HCT116 (cell line): Measurements from ENCODE around the gene IRF2BP2. TPM values are rescaled to one million over a fixed set of nuclear protein-coding genes. Genes with fewer than 3 reads are reported as not detected.

ENCODE experiments used
- ATAC-seq: fragments of 200-7000 bp; cut with Tn5 transposase; 2 replicates; pipeline ENCODE4 v1.9.1; 2020; ENCODE audit warnings: mild to moderate bottlenecking, moderate library complexity
- BruUV-seq: library from RNA; stranded (reverse); fragments of 400-500 nt; replicated peaks from 2 replicates; lab custom pipeline; 2021; lab: Mats Ljungman, UMichigan
- CTCF ChIA-PET: fragments of 300-600 bp; sonication (Branson Sonifier 250); formaldehyde crosslinking; loops from one replicate; lab custom pipeline; 2021; ENCODE audit warnings: antibody characterized with exemption; lab: Charles Lee
- POLR2A ChIA-PET: fragments of 300-600, 350-600 bp; sonication (Branson Sonifier 250); formaldehyde crosslinking; loops from one replicate; lab custom pipeline; 2021; ENCODE audit warnings: antibody characterized with exemption; lab: Charles Lee
- RAD21 ChIA-PET, 2 experiments: fragments of 300-600 bp; sonication (Branson Sonifier 250); formaldehyde crosslinking; loops; one replicate each; lab custom pipeline; 2023; ENCODE audit warnings: low total read pairs in 2 of 2; ENCODE audit not compliant: uncharacterized antibody in 2 of 2, unreplicated experiment in 2 of 2, low non-redundant PET in 1 of 2; lab: Charles Lee
- DNase-seq: peaks from one replicate; pipeline ENCODE4 v3.0.0-alpha.2; 2010; ENCODE audit warnings: low read depth, low spot score
- H2AFZ ChIP-seq: fragments of 200-600 bp; shearing (Covaris generic), sonication (generic); 2 replicates; pipeline ENCODE4 v1.6.1; 2017; ENCODE audit warnings: low read depth, mixed run types, mixed read lengths, antibody characterized with exemption, low read length; ENCODE audit not compliant: poor library complexity, severe bottlenecking
- H3K27ac ChIP-seq: 2 replicates; pipeline ENCODE4 v1.5.1; 2012; ENCODE audit warnings: low read depth, low read length
- H3K27me3 ChIP-seq: fragments of 200-600 bp; sonication (generic); 2 replicates; pipeline ENCODE4 v1.6.1; 2016; ENCODE audit warnings: mixed run types, low read length, mixed read lengths; ENCODE audit not compliant: insufficient read depth
- H3K36me3 ChIP-seq, 2 experiments: fragments of 200-500 bp in 1 of 2; fragments of 200-600 bp in 1 of 2; sonication (Bioruptor generic) in 1 of 2; sonication (generic) in 1 of 2; 2 replicates each; pipeline versions ENCODE4 v1.5.1 to v1.6.1; 2014 to 2016; ENCODE audit warnings: low read length in 2 of 2, inconsistent platforms in 1 of 2, mixed read lengths in 1 of 2, mixed run types in 1 of 2; ENCODE audit not compliant: insufficient read depth in 2 of 2, control insufficient read depth in 1 of 2
- H3K4me1 ChIP-seq, 2 experiments: fragments of 200-600 bp in 1 of 2; sonication (generic) in 1 of 2; 2 replicates each; pipeline versions ENCODE4 v1.5.1 to v1.6.1; 2012 to 2017; ENCODE audit warnings: low read length in 2 of 2, inconsistent platforms in 1 of 2, mild to moderate bottlenecking in 1 of 2, mixed read lengths in 1 of 2, mixed run types in 1 of 2, moderate library complexity in 1 of 2; ENCODE audit not compliant: insufficient read depth in 2 of 2, control insufficient read depth in 1 of 2
- H3K4me2 ChIP-seq: fragments of 200-600 bp; sonication (generic); 2 replicates; pipeline ENCODE4 v1.6.1; 2017; ENCODE audit warnings: mixed run types, low read length, mixed read lengths
- H3K4me3 ChIP-seq, 2 experiments: fragments of 200-600 bp in 1 of 2; sonication (generic) in 1 of 2; replicated peaks in 1 of 2; 2 replicates each; pipeline ENCODE4 v1.5.1; 2011 to 2016; ENCODE audit warnings: low read length in 2 of 2, control low read depth in 1 of 2, low read depth in 1 of 2, mild to moderate bottlenecking in 1 of 2, mixed read lengths in 1 of 2, mixed run types in 1 of 2
- H3K79me2 ChIP-seq: fragments of 200-600 bp; sonication (generic); 2 replicates; pipeline ENCODE4 v1.6.1; 2017; ENCODE audit warnings: mild to moderate bottlenecking, mixed run types, low read length, moderate library complexity, mixed read lengths; ENCODE audit not compliant: insufficient read depth
- H3K9ac ChIP-seq: fragments of 200-600 bp; sonication (generic); 2 replicates; pipeline ENCODE4 v1.6.1; 2016; ENCODE audit warnings: low read length, mixed read lengths
- H3K9me2 ChIP-seq: fragments of 200-600 bp; sonication (generic), shearing (Covaris generic); 2 replicates; pipeline ENCODE4 v1.6.1; 2017; ENCODE audit warnings: mixed run types, mild to moderate bottlenecking, moderate library complexity; ENCODE audit not compliant: insufficient read depth
- H3K9me3 ChIP-seq, 2 experiments: fragments of 200-500 bp in 1 of 2; fragments of 200-600 bp in 1 of 2; sonication (Bioruptor generic) in 1 of 2; sonication (generic) in 1 of 2; 2 replicates each; pipeline ENCODE4 v1.6.1; 2014 to 2017; ENCODE audit warnings: low read length in 2 of 2, mixed read lengths in 2 of 2, inconsistent platforms in 1 of 2, low read depth in 1 of 2, mild to moderate bottlenecking in 1 of 2, mixed run types in 1 of 2, moderate library complexity in 1 of 2; ENCODE audit not compliant: control insufficient read depth in 1 of 2, insufficient read depth in 1 of 2
- H4K20me1 ChIP-seq: fragments of 200-600 bp; sonication (generic), shearing (Covaris generic); 2 replicates; pipeline ENCODE4 v1.6.1; 2017; ENCODE audit warnings: mixed run types, mild to moderate bottlenecking, moderate library complexity; ENCODE audit not compliant: insufficient read depth
- CBX3 ChIP-seq: IDR thresholded peaks from 2 replicates; pipeline ENCODE4 v1.6.1; 2012; ENCODE audit warnings: low read depth
- ELF1 ChIP-seq: IDR thresholded peaks from 2 replicates; pipeline ENCODE4 v1.6.1; 2012; ENCODE audit warnings: low read depth, borderline replicate concordance
- EZH2phosphoT487 ChIP-seq: fragments of 200-600 bp; IDR thresholded peaks from 2 replicates; pipeline ENCODE4 v1.6.1; 2018; ENCODE audit warnings: antibody characterized with exemption, borderline replicate concordance
- JUND ChIP-seq: IDR thresholded peaks from 2 replicates; pipeline ENCODE4 v1.6.1; 2012
- POLR2AphosphoS5 ChIP-seq: IDR thresholded peaks from 2 replicates; pipeline ENCODE4 v1.6.1; 2011; ENCODE audit warnings: mild to moderate bottlenecking, low read depth, low read length, moderate library complexity
- SP1 ChIP-seq: IDR thresholded peaks from 2 replicates; pipeline ENCODE4 v1.6.1; 2012; ENCODE audit warnings: low read depth
- YY1 ChIP-seq: IDR thresholded peaks from 2 replicates; pipeline ENCODE4 v1.6.1; 2011; ENCODE audit warnings: low read length, low read depth, moderate library complexity, mild to moderate bottlenecking; ENCODE audit not compliant: insufficient replicate concordance; ENCODE audit errors: extremely low read depth
- intact Hi-C: fragments of 100-400 bp; cut with micrococcal nuclease; formaldehyde crosslinking; loops from 2 replicates; pipeline ENCODE4 v1.10.0; 2022
- total RNA-seq: library from RNA; stranded (reverse); gene quantifications from one replicate; pipeline ENCODE4 v1.2.1, GENCODE V29; 2021; ENCODE audit not compliant: unreplicated experiment
- TF ChIP-seq, protein P1 (sequence below): IDR thresholded peaks from 2 replicates; pipeline ENCODE4 v1.6.1; 2012; ENCODE audit warnings: low read depth
- TF ChIP-seq, protein P2 (sequence below): IDR thresholded peaks from 2 replicates; pipeline ENCODE4 v1.6.1; 2012

IRF2BP2 gene
- total RNA-seq, 1 experiment from 2014 or later: 61.3 TPM

DNA sequence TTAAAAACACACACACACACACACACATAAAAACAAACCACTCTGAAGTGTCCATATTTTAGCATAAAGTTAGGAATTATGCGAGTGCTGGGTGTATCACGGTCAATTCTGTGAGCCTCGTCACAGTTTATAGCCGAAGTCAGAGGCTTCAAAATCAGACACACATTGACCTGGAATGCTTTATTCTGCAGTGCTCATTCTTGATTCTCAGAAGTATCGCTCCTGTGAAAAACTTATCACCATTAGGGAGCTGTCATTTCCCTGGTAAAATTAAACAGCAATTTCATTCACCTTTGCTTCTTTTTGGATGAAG, 8.7 kb upstream of the IRF2BP2 start:
- Histone ChIP-seq H4K20me1 (no peaks in the 10 kb centered on the region), H3K4me1 (peaks cover 13 to 21% of the 10 kb centered on the region in 2 experiments), H3K9me3 (no peaks in the 10 kb centered on the region), H3K9ac (no peak overlapping the region), H3K27me3 (no peaks in the 10 kb centered on the region), H3K9me2 (no peaks in the 10 kb centered on the region), H3K4me2 (peak overlapping the region; percentile 5; the same call in 1 of the 2 replicates), H3K79me2 (no peaks in the 10 kb centered on the region), H3K36me3 (no peaks in the 10 kb centered on the region), H3K4me3 (no peak overlapping the region)
- CTCF ChIA-PET: no interaction called here
- POLR2A ChIA-PET: no interaction called here
- intact Hi-C loops: no loop called here
- no TSS peak for BruUV-seq
- 0 out of 2 replicates have a peak, but pooled peaks have one; percentile 14 for ATAC-seq
- no peak for TF ChIP-seq EZH2phosphoT487
- no peak for TF ChIP-seq CBX3
- no peak for TF ChIP-seq ELF1
- TF ChIP-seq, protein P1, sequence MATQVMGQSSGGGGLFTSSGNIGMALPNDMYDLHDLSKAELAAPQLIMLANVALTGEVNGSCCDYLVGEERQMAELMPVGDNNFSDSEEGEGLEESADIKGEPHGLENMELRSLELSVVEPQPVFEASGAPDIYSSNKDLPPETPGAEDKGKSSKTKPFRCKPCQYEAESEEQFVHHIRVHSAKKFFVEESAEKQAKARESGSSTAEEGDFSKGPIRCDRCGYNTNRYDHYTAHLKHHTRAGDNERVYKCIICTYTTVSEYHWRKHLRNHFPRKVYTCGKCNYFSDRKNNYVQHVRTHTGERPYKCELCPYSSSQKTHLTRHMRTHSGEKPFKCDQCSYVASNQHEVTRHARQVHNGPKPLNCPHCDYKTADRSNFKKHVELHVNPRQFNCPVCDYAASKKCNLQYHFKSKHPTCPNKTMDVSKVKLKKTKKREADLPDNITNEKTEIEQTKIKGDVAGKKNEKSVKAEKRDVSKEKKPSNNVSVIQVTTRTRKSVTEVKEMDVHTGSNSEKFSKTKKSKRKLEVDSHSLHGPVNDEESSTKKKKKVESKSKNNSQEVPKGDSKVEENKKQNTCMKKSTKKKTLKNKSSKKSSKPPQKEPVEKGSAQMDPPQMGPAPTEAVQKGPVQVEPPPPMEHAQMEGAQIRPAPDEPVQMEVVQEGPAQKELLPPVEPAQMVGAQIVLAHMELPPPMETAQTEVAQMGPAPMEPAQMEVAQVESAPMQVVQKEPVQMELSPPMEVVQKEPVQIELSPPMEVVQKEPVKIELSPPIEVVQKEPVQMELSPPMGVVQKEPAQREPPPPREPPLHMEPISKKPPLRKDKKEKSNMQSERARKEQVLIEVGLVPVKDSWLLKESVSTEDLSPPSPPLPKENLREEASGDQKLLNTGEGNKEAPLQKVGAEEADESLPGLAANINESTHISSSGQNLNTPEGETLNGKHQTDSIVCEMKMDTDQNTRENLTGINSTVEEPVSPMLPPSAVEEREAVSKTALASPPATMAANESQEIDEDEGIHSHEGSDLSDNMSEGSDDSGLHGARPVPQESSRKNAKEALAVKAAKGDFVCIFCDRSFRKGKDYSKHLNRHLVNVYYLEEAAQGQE: no peak
- TF ChIP-seq POLR2AphosphoS5: no peak
- no peak for TF ChIP-seq SP1
- no peak for TF ChIP-seq JUND
- TF ChIP-seq, protein P2, sequence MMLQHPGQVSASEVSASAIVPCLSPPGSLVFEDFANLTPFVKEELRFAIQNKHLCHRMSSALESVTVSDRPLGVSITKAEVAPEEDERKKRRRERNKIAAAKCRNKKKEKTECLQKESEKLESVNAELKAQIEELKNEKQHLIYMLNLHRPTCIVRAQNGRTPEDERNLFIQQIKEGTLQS: no peak
- TF ChIP-seq YY1: no peak
- TF ChIP-seq, all 23 proteins: peak for 0
- RAD21 ChIA-PET: no interaction called here
- H2AFZ ChIP-seq: peak overlapping the region; percentile 52
- DNase-seq: no peak
- H3K27ac ChIP-seq: peak overlapping the region; percentile 21; the same call in 1 of the 2 replicates
